Adipocyte (in vitro differentiated cells): ENCODE data around the gene GLIS1.
"Not testable (repeated sequence)": the region's sequence is repeated elsewhere in the genome, so short reads cannot be mapped to it uniquely, and the experiment has no call there.

ENCODE experiments used
- DNase-seq: peaks from one replicate; pipeline ENCODE4 v3.0.0-alpha.2; 2015; ENCODE audit warnings: low read depth
- H3K27me3 ChIP-seq: replicated peaks from 2 replicates; pipeline ENCODE4 v1.7.0; 2013; ENCODE audit warnings: mild to moderate bottlenecking, low read length, moderate library complexity; ENCODE audit not compliant: control insufficient read depth, insufficient read depth
- H3K36me3 ChIP-seq: 2 replicates; pipeline ENCODE4 v1.7.0; 2013; ENCODE audit warnings: low read length, mild to moderate bottlenecking, moderate library complexity; ENCODE audit not compliant: control insufficient read depth, insufficient read depth, severe bottlenecking
- H3K4me1 ChIP-seq: 2 replicates; pipeline ENCODE4 v1.7.0; 2013; ENCODE audit warnings: mild to moderate bottlenecking, low read length, moderate library complexity; ENCODE audit not compliant: control insufficient read depth, insufficient read depth
- H3K4me3 ChIP-seq: 2 replicates; pipeline ENCODE4 v1.7.0; 2013; ENCODE audit warnings: mild to moderate bottlenecking, low read length, moderate library complexity
- H3K9ac ChIP-seq: 2 replicates; pipeline ENCODE4 v1.7.0; 2013; ENCODE audit warnings: mild to moderate bottlenecking, low read length, moderate library complexity
- H3K9me3 ChIP-seq: 2 replicates; pipeline ENCODE4 v1.7.0; 2013; ENCODE audit warnings: mild to moderate bottlenecking, low read length, moderate library complexity; ENCODE audit not compliant: control insufficient read depth

GLIS1 gene

GRCh38 chr1:53559391-53559815 is 179.6 kb downstream of the GLIS1 start:
- no peaks in the 10 kb centered on the region for H3K9me3 ChIP-seq
- DNase-seq: no peak
- H3K4me1 ChIP-seq: no peaks in the 10 kb centered on the region
- H3K27me3 ChIP-seq: no peaks in the 10 kb centered on the region
- H3K9ac ChIP-seq: no peak overlapping the region
- no peak overlapping the region for H3K4me3 ChIP-seq
- no peaks in the 10 kb centered on the region for H3K36me3 ChIP-seq

GRCh38 chr1:53558739-53559315 is 180.1 kb downstream of the GLIS1 start:
- no peaks in the 10 kb centered on the region for H3K4me1 ChIP-seq
- H3K36me3 ChIP-seq: no peaks in the 10 kb centered on the region
- no peak overlapping the region for H3K9ac ChIP-seq
- no peak overlapping the region for H3K4me3 ChIP-seq
- H3K27me3 ChIP-seq: no peaks in the 10 kb centered on the region
- no peaks in the 10 kb centered on the region for H3K9me3 ChIP-seq
- DNase-seq: no peak

- Histone ChIP-seq H3K4me1 (no peaks in the 10 kb centered on the region), H3K9ac (no peak overlapping the region), H3K9me3 (no peaks in the 10 kb centered on the region), H3K36me3 (no peaks in the 10 kb centered on the region), H3K4me3 (no peak overlapping the region), H3K27me3 (no peaks in the 10 kb centered on the region)
- no peak for DNase-seq
Measured at GRCh38 chr1:53557830-53558738, 180.9 kb downstream of the GLIS1 start.

- no peaks in the 10 kb centered on the region for H3K9me3 ChIP-seq
- H3K36me3 ChIP-seq: no peaks in the 10 kb centered on the region
- no peaks in the 10 kb centered on the region for H3K4me1 ChIP-seq
- no peak for DNase-seq
- no peak overlapping the region for H3K4me3 ChIP-seq
- no peak overlapping the region for H3K9ac ChIP-seq
- no peaks in the 10 kb centered on the region for H3K27me3 ChIP-seq
Measured at GRCh38 chr1:53557369-53557768, 181.6 kb downstream of the GLIS1 start.

- Histone ChIP-seq H3K9ac (no peak overlapping the region), H3K27me3 (no peaks in the 10 kb centered on the region), H3K36me3 (no peaks in the 10 kb centered on the region), H3K4me1 (no peaks in the 10 kb centered on the region), H3K9me3 (no peaks in the 10 kb centered on the region), H3K4me3 (no peak overlapping the region)
- no peak for DNase-seq
Measured at GRCh38 chr1:53556657-53557227, 182.2 kb downstream of the GLIS1 start.

GRCh38 chr1:53555620-53556326 is 183.2 kb downstream of the GLIS1 start:
- H3K9me3 ChIP-seq, H3K36me3 ChIP-seq, H3K4me1 ChIP-seq, H3K27me3 ChIP-seq, H3K9ac ChIP-seq, DNase-seq, H3K4me3 ChIP-seq: not testable (repeated sequence)

GRCh38 chr1:53554592-53555305 is 184.2 kb downstream of the GLIS1 start:
- Histone ChIP-seq H3K4me3 (no peak overlapping the region), H3K9ac (no peak overlapping the region), H3K9me3 (no peaks in the 10 kb centered on the region), H3K36me3 (no peaks in the 10 kb centered on the region), H3K27me3 (no peaks in the 10 kb centered on the region), H3K4me1 (peaks cover 8% of the 10 kb centered on the region)
- no peak for DNase-seq

- Histone ChIP-seq H3K27me3 (no peaks in the 10 kb centered on the region), H3K36me3 (no peaks in the 10 kb centered on the region), H3K4me1 (peaks cover 15% of the 10 kb centered on the region), H3K9me3 (no peaks in the 10 kb centered on the region), H3K9ac (no peak overlapping the region), H3K4me3 (no peak overlapping the region)
- DNase-seq: no peak
Measured at GRCh38 chr1:53553734-53554509, 185.0 kb downstream of the GLIS1 start.

GRCh38 chr1:53552981-53553733 is 185.8 kb downstream of the GLIS1 start:
- Histone ChIP-seq H3K9me3 (no peaks in the 10 kb centered on the region), H3K9ac (no peak overlapping the region), H3K27me3 (no peaks in the 10 kb centered on the region), H3K36me3 (no peaks in the 10 kb centered on the region), H3K4me3 (no peak overlapping the region), H3K4me1 (peaks cover 15% of the 10 kb centered on the region)
- no peak for DNase-seq
